GM12892 (cell line): ENCODE measurements around the gene SULT1E1.

Experiments
- POLR2A ChIP-seq: IDR thresholded peaks from 2 replicates; pipeline ENCODE4 v1.6.1; 2011; ENCODE audit warnings: low read depth, low read length, control low read depth
- POLR2AphosphoS5 ChIP-seq: IDR thresholded peaks from 2 replicates; pipeline ENCODE4 v1.6.1; 2011; ENCODE audit warnings: low read depth, low read length, control low read depth
- TAF1 ChIP-seq: IDR thresholded peaks from 2 replicates; pipeline ENCODE4 v1.6.1; 2011; ENCODE audit warnings: low read depth, mild to moderate bottlenecking, control low read depth, low read length, borderline replicate concordance

DNA sequence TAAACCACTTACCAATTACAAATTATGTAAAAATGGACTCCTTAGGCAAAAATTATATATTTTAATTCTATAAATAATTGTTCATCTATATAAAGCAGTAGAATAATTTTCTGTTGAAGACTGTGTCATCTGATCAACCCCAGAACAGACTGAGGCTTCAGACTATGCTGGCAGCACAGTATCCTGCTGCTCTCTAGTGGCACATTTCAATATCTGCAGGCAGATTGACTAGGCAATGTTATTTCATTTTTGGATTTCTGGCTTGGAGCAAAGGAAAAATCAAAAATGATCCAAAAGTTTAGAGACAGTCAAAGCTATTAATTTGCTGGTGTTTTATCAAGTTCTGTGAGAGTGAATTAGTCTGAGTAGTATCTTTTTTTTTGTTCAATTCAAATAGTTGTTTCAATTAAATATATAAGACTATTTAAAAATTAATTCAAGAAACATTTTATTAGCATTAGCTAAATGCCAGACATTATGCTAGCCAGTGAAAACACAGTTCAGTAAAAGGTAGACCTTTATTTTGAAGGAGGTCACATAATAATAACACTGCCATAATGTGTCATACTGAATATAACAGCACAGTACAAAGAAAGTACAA is 21.3 kb upstream of the SULT1E1 start:
- no peak for TF ChIP-seq POLR2AphosphoS5
- TF ChIP-seq POLR2A, result no peak
- TF ChIP-seq TAF1, result no peak
